HEK293 (cell line): ENCODE data around the gene TMPRSS4.

Experiments
- CTCF ChIA-PET: fragments of 350-600 bp; formaldehyde crosslinking; extraction: SDS; loops from one replicate; lab custom pipeline; 2021; ENCODE audit warnings: antibody characterized with exemption; lab: Yijun Ruan, JAX
- POLR2A ChIA-PET: fragments of 300-600 bp; formaldehyde crosslinking; extraction: SDS; loops from one replicate; lab custom pipeline; 2020; ENCODE audit warnings: antibody characterized with exemption, inconsistent platforms; lab: Yijun Ruan, JAX
- H3K27ac ChIP-seq: fragments of 200-500 bp; sonication (Bioruptor generic); 2 replicates; pipeline ENCODE4 v1.5.1; 2014; ENCODE audit warnings: low read depth, low read length, control low read depth, inconsistent platforms; ENCODE audit errors: extremely low read depth
- H3K36me3 ChIP-seq, 2 experiments: fragments of 200-500 bp in 1 of 2; sonication (Bioruptor generic) in 1 of 2; 1 replicate in 1 of 2; 2 replicates in 1 of 2; pipeline ENCODE4 v1.5.1; 2014 to 2017; ENCODE audit warnings: inconsistent platforms in 2 of 2, low read length in 2 of 2; ENCODE audit not compliant: control insufficient read depth in 2 of 2, insufficient read depth in 1 of 2
- H3K4me1 ChIP-seq: fragments of 200-500 bp; sonication (Bioruptor generic); 2 replicates; pipeline ENCODE4 v1.5.1; 2014; ENCODE audit warnings: mild to moderate bottlenecking, low read length, inconsistent platforms; ENCODE audit not compliant: control insufficient read depth, insufficient read depth
- H3K4me3 ChIP-seq: 2 replicates; pipeline ENCODE4 v1.5.1; 2011; ENCODE audit warnings: low read depth, mild to moderate bottlenecking, control low read depth, low read length, moderate library complexity
- H3K9me3 ChIP-seq: fragments of 200-500 bp; sonication (Bioruptor generic); 2 replicates; pipeline ENCODE4 v1.5.1; 2014; ENCODE audit warnings: low read depth, low read length, inconsistent platforms; ENCODE audit not compliant: control insufficient read depth, insufficient read depth
- AEBP2 ChIP-seq: fragments of 450-650 bp; formaldehyde crosslinking; IDR thresholded peaks from 2 replicates; pipeline ENCODE4 v1.5.1; 2016; ENCODE audit warnings: missing biosample characterization, missing genetic modification characterization, borderline replicate concordance
- BCL11B ChIP-seq: fragments of 450-650 bp; formaldehyde crosslinking; IDR thresholded peaks from 2 replicates; pipeline ENCODE4 v1.5.1; 2016; ENCODE audit warnings: low read depth, missing biosample characterization, missing genetic modification characterization
- EGR2 ChIP-seq: fragments of 450-650 bp; formaldehyde crosslinking; IDR thresholded peaks from 2 replicates; pipeline ENCODE4 v1.5.1; 2016; ENCODE audit warnings: low read depth, missing biosample characterization, missing genetic modification characterization
- HOXA7 ChIP-seq: sonication (generic); formaldehyde crosslinking; IDR thresholded peaks from 2 replicates; pipeline ENCODE4 v1.8.1; 2022; ENCODE audit warnings: missing genetic modification reagents, borderline replicate concordance
- KLF10 ChIP-seq: fragments of 450-650 bp; IDR thresholded peaks from 2 replicates; pipeline ENCODE4 v1.5.1; 2018; ENCODE audit warnings: missing biosample characterization, mild to moderate bottlenecking, missing genetic modification characterization
- MYNN ChIP-seq: fragments of 450-650 bp; formaldehyde crosslinking; IDR thresholded peaks from 2 replicates; pipeline ENCODE4 v1.5.1; 2016; ENCODE audit warnings: missing biosample characterization, missing genetic modification characterization, borderline replicate concordance
- YY1 ChIP-seq: fragments of 450-650 bp; formaldehyde crosslinking; IDR thresholded peaks from 2 replicates; pipeline ENCODE4 v1.5.1; 2018; ENCODE audit warnings: missing biosample characterization, missing genetic modification characterization
- ZBTB7A ChIP-seq: fragments of 450-650 bp; formaldehyde crosslinking; IDR thresholded peaks from 2 replicates; pipeline ENCODE4 v1.5.1; 2016; ENCODE audit warnings: low read depth, missing biosample characterization, missing genetic modification characterization
- ZNF132 ChIP-seq: fragments of 450-650 bp; formaldehyde crosslinking; IDR thresholded peaks from 2 replicates; pipeline ENCODE4 v1.5.1; 2017; ENCODE audit warnings: missing biosample characterization, missing genetic modification characterization, borderline replicate concordance
- ZNF146 ChIP-seq: fragments of 450-650 bp; formaldehyde crosslinking; IDR thresholded peaks from 2 replicates; pipeline ENCODE4 v1.5.1; 2016; ENCODE audit warnings: missing biosample characterization, missing genetic modification characterization
- ZNF211 ChIP-seq: fragments of 450-650 bp; formaldehyde crosslinking; IDR thresholded peaks from 2 replicates; pipeline ENCODE4 v1.5.1; 2016; ENCODE audit warnings: low read depth, missing biosample characterization, missing genetic modification characterization
- ZNF274 ChIP-seq, 2 experiments: fragments of 200-500 bp in 1 of 2; fragments of 450-650 bp in 1 of 2; sonication (Bioruptor generic) in 1 of 2; formaldehyde crosslinking in 1 of 2; IDR thresholded peaks; 2 replicates each; pipeline versions ENCODE4 v1.5.1 to v1.6.1; 2014 to 2016; ENCODE audit warnings: borderline replicate concordance in 1 of 2, inconsistent platforms in 1 of 2, low read length in 1 of 2, missing biosample characterization in 1 of 2, missing genetic modification characterization in 1 of 2
- ZNF280D ChIP-seq: fragments of 450-650 bp; formaldehyde crosslinking; IDR thresholded peaks from 2 replicates; pipeline ENCODE4 v1.5.1; 2016; ENCODE audit warnings: missing biosample characterization, missing genetic modification characterization
- ZNF423 ChIP-seq: fragments of 450-650 bp; formaldehyde crosslinking; IDR thresholded peaks from 2 replicates; pipeline ENCODE4 v1.5.1; 2016; ENCODE audit warnings: missing biosample characterization, missing genetic modification characterization
- ZNF473 ChIP-seq: fragments of 450-650 bp; formaldehyde crosslinking; IDR thresholded peaks from 2 replicates; pipeline ENCODE4 v1.5.1; 2017; ENCODE audit warnings: missing biosample characterization, missing genetic modification characterization
- ZNF510 ChIP-seq: fragments of 450-650 bp; formaldehyde crosslinking; IDR thresholded peaks from 2 replicates; pipeline ENCODE4 v1.5.1; 2018; ENCODE audit warnings: mild to moderate bottlenecking, missing genetic modification characterization, missing biosample characterization; ENCODE audit not compliant: insufficient replicate concordance
- ZNF580 ChIP-seq: fragments of 450-650 bp; formaldehyde crosslinking; IDR thresholded peaks from 2 replicates; pipeline ENCODE4 v1.5.1; 2016; ENCODE audit warnings: missing biosample characterization, missing genetic modification characterization

The TMPRSS4 gene

DNA sequence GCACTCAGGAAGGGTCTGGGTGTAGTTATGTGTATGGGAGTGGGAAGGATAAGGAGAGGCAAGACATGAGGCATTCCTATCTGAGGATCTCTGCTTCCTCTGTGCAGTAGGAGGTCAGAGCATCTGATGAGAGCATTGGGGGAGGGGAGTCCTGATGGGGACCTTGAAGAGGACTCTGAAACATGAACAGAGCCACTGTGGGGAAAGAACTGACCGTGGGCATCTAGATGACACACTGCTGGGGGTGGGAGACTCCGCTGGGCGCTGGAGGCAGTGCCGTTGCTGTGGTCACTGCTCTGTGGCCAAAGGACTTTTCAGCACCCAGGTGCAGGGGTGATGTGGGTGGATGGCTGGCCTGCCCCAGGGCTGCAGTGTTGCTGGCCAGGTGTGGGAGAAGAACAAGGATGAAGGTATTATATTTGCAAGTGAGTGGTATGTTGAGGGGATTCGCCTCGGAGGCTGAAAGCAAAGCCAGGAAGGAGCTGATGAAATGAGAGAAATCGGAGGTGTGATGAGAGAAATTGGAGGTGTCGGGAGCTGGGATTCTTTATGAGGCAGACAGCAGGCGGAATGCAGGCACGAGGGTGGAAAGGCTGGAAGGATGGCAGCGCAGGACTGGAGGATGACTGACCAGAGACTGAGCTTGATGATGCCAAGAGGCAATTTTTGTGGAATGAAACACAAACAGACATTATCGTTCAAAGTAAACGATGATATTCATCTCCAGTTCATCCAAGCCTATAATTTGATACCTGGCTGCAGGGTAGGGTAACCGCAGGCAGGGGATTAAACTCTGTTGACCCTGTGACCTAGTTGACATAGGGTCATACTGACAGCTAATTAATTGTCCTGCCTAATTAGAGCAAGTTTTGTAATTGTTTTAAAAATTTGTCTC lies 19.4 kb upstream of the TMPRSS4 start:
- CTCF ChIA-PET = interaction anchor here (0.6 to 5.0 kb wide), 5 partner anchors 11 to 239 kb away, joined by 3 to 66 read pairs (median 3); no protein-coding TSS in a partner anchor
- Histone ChIP-seq H3K4me3 (no peak overlapping the region), H3K9me3 (no peaks in the 10 kb centered on the region), H3K4me1 (no peaks in the 10 kb centered on the region), H3K36me3 (no peaks in the 10 kb centered on the region), H3K27ac (no peak overlapping the region)
- TF ChIP-seq EGR2 (tag by site-specific recombination) (peak; percentile 22; the same call in 1 of the 2 replicates), HOXA7 (CRISPR knock-in tag) (no peak), ZNF274 (IDR thresholded peaks at IDR 0.05; ENCODE audit: low read length) (no peak), ZNF274 (tag by site-specific recombination; IDR thresholded peaks at IDR 0.05; ENCODE audit: borderline replicate concordance) (no peak)
- POLR2A ChIA-PET = no interaction called here

DNA sequence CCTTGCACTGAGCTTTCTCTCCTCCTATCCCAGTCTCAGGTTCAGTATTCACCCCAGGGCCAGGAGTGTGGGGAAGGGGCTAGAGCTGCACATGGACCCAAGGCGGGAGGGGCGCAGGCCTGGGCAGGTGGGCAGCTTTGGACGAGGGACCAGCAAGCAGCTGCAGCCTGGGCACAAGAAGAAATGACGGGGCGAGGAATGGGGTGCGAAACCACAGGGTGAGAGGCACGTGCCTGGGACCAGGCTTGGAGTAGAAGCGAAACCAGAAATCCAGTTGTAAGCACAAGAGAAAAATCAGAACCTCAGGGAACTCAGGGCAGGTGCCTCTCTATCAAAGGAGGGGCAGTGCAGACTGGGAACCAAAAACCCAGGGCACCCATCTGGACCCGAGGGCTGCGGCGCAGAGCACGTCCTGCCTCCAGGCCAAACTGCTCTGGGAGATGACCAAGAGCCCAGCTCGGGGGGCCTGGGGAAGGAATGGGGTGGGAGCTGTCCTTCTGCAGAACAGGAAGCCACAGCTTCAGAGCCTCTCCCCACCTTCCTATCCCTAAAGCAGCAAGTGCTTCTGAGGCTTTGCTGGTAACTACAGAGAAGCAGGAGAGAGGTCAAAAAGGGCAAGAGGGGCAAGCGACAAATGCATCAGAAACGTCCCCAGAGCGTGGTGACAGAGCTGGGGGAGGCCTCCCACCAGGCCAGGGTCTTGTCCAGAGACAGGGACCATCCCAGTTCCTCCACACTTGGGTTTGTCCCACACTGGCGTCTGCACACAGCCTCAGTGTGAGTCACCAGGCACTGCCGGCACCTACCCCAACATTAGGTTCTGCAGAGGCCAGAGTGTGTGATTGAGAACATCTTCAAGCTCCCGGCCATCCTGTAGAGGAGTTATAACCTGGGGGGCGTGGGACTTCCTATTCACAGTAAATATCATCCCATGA lies 18.3 kb upstream of the TMPRSS4 start:
- no peak overlapping the region for H3K4me3 ChIP-seq
- no peak overlapping the region for H3K27ac ChIP-seq
- H3K9me3 ChIP-seq = no peaks in the 10 kb centered on the region
- CTCF ChIA-PET = interaction anchor here (0.6 to 1.3 kb wide), 2 partner anchors 76 to 112 kb away, joined by 3 read pairs; no protein-coding TSS in a partner anchor
- no peaks in the 10 kb centered on the region for H3K4me1 ChIP-seq
- H3K36me3 ChIP-seq = no peaks in the 10 kb centered on the region
- no peak for TF ChIP-seq KLF10 (tag by site-specific recombination)
- TF ChIP-seq ZNF580 = no peak
- POLR2A ChIA-PET = no interaction called here

GRCh38 chr11:118059246-118059940 lies 17.5 kb upstream of the TMPRSS4 start:
- ChIA-PET CTCF (no interaction called here), POLR2A (no interaction called here)
- Histone ChIP-seq H3K36me3 (no peaks in the 10 kb centered on the region), H3K9me3 (no peaks in the 10 kb centered on the region), H3K4me3 (no peak overlapping the region), H3K4me1 (no peaks in the 10 kb centered on the region), H3K27ac (no peak overlapping the region)
- no peak for TF ChIP-seq ZNF132
- no peak for TF ChIP-seq ZBTB7A (tag by site-specific recombination)

DNA sequence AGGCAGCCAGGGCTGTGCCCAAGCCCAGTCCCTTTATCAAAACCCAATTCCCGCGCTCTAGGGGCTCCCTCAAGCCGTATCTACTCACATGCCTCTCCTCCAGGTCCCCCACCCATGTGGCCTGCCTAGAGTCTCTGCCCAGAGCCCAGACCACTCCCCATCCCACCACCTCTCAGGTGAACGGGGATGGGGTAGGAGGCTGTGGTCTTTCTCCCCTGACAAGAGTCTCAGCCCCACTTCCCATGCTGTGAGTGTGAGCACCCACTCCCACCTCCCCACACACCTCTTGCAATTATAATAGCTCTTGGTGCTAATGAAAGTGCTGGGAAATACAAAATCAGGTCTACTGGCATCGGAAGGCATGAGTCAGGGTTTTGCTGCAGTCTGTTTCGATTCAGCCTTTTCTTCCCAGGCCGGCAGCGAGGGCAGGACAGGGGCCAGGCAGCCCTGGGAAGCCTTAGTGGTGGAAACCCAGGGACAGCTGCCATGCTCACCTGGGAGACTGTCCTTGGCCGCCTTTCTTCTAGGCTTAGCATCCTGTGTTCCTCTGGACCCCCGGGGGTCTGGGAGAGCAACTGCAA lies 16.7 kb upstream of the TMPRSS4 start:
- POLR2A ChIA-PET = no interaction called here
- no peak overlapping the region for H3K27ac ChIP-seq
- H3K36me3 ChIP-seq = no peaks in the 10 kb centered on the region
- no peak overlapping the region for H3K4me3 ChIP-seq
- H3K9me3 ChIP-seq = no peaks in the 10 kb centered on the region
- H3K4me1 ChIP-seq = no peaks in the 10 kb centered on the region
- CTCF ChIA-PET = interaction anchor here (1.4 kb wide), 1 partner anchor 253 kb away, joined by 6 read pairs; no protein-coding TSS in a partner anchor
- TF ChIP-seq ZNF280D (tag by site-specific recombination) = no peak
- TF ChIP-seq ZNF510 = no peak
- TF ChIP-seq ZNF146 (tag by site-specific recombination) = no peak
- no peak for TF ChIP-seq ZNF473
- TF ChIP-seq ZNF211 = no peak
- no peak for TF ChIP-seq AEBP2 (tag by site-specific recombination)
- TF ChIP-seq ZNF423 (tag by site-specific recombination) = no peak
- no peak for TF ChIP-seq YY1
- TF ChIP-seq MYNN (tag by site-specific recombination) = no peak
- no peak for TF ChIP-seq BCL11B (tag by site-specific recombination)
